SK-N-MC (cell line): Measurements from ENCODE around the gene IL32.
A peak's percentile ranks its signal among the peaks of the same experiment; 100 is the strongest.

Experiments used
- EZH2 ChIP-seq: fragments of 200-600 bp; sonication (generic); IDR thresholded peaks from one replicate; pipeline ENCODE4 v1.6.1; 2017; ENCODE audit warnings: antibody characterized with exemption
- FOXP2 ChIP-seq: optimal IDR thresholded peaks from 2 replicates; pipeline ENCODE3; 2011; ENCODE audit warnings: mild to moderate bottlenecking, moderate library complexity; ENCODE audit not compliant: insufficient read depth; ENCODE audit errors: extremely low read length, control extremely low read depth
- POLR2AphosphoS5 ChIP-seq: IDR thresholded peaks from 2 replicates; pipeline ENCODE4 v1.6.1; 2012; ENCODE audit warnings: mild to moderate bottlenecking, low read depth, low read length, borderline replicate concordance

- peak; percentile 82 for TF ChIP-seq POLR2AphosphoS5
- TF ChIP-seq EZH2 = no peak
- no peak for TF ChIP-seq FOXP2
These were observed 46.8 kb downstream of the IL32 start, which contains the start of gene ZNF205 for GRCh38 chr16:3112058-3112880.
